ENCODE results near the gene IP6K1.
A peak's percentile ranks its signal among the peaks of the same experiment; 100 is the strongest.

Gene IP6K1

GRCh38 chr3:49793486-49794085, 7.2 kb upstream of the IP6K1 start:
- H3K36me3 ChIP-seq (ENCODE audit: low read depth), result no peaks in the 10 kb centered on the region
- H3K27me3 ChIP-seq (ENCODE audit: insufficient read depth, poor library complexity, severe bottlenecking), result no peaks in the 10 kb centered on the region
- no peaks in the 10 kb centered on the region for H3K4me1 ChIP-seq (ENCODE audit: insufficient read depth, poor library complexity, severe bottlenecking)
- no peak overlapping the region for H3K27ac ChIP-seq (ENCODE audit: poor library complexity, severe bottlenecking)
- ATAC-seq (ENCODE audit: low read depth) (no peak), DNase-seq (ENCODE audit: low spot score) (no peak)
- no peak overlapping the region for H3K4me3 ChIP-seq (ENCODE audit: severe bottlenecking)
- no peak for TF ChIP-seq CTCF (IDR thresholded peaks at IDR 0.05; ENCODE audit: poor library complexity, severe bottlenecking)
- H3K9me3 ChIP-seq (ENCODE audit: severe bottlenecking), result no peaks in the 10 kb centered on the region

DNA sequence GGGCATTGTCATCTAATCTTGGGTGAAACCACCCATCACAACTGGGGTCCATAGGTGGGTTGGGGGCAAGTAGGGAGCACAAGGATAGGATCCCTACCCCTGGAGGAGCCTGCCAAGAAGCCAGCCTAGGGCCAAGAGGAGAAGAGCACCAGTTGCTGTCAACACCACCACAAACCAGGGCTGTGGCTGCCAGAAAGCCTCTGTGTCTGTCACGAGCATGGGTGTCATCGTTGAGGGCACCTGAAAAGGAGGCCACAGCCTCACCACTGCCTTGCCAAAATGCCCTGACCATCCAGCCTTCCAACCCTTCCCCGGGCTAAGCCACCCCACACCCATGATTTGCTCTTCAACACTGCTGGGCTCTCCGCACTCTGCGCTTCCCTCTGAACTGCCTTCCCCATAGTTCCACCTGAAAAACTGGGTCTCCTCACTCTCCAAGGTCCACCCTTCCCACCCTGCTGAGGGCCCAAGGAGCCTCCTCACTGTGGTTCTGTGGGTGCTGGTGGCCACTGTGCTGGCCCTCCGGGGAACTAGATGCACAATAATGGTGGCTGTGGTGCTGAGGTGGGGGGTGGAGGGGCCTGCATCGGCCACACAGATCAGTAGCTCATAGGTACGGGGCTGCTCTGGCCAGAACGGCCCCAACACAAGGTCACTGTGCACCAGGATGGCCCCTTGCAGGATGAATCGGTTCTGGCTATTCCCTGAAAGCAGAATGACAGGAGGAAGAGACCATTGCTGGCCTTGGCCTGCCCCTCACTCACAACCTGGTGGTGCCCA, 6.2 kb upstream of the IP6K1 start:
- TF ChIP-seq CTCF (IDR thresholded peaks at IDR 0.05; ENCODE audit: poor library complexity, severe bottlenecking), result no peak
- DNase-seq (ENCODE audit: low spot score), result peak; percentile 14

DNA sequence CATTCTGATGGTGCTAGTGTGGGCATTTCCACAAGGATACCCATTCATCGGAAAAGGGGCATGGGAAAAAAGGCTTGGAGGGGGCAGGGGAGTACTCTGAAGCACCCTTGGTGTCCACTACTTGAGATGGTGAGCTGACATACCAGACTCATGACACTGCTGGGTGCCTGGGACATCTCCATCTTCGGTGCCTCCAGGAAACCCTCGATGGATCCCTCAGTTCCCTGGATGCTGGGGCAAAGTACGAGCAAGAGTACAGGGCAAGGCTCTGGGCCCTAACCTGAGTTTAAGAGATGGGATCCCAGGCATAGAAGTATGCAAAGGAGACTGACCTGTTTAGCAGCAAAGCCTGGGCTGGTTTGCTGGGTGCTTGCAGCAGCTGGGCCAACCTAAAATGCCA, 5.2 kb upstream of the IP6K1 start:
- H3K4me3 ChIP-seq (ENCODE audit: severe bottlenecking), result no peak overlapping the region
- ATAC-seq (ENCODE audit: low read depth), result 0 out of 3 replicates have a peak, but pooled peaks have one; percentile 14
- DNase-seq (ENCODE audit: low spot score), result peak; percentile 19
- no peak for TF ChIP-seq CTCF (IDR thresholded peaks at IDR 0.05; ENCODE audit: poor library complexity, severe bottlenecking)
- no peaks in the 10 kb centered on the region for H3K36me3 ChIP-seq (ENCODE audit: low read depth)
- H3K9me3 ChIP-seq (ENCODE audit: severe bottlenecking), result no peaks in the 10 kb centered on the region
- peaks cover 4% of the 10 kb centered on the region for H3K4me1 ChIP-seq (ENCODE audit: insufficient read depth, poor library complexity, severe bottlenecking)
- no peaks in the 10 kb centered on the region for H3K27me3 ChIP-seq (ENCODE audit: insufficient read depth, poor library complexity, severe bottlenecking)
- H3K27ac ChIP-seq (ENCODE audit: poor library complexity, severe bottlenecking), result no peak overlapping the region

More for the DNA sequence above, 6.2 kb upstream of the IP6K1 start:
- no peaks in the 10 kb centered on the region for H3K9me3 ChIP-seq (ENCODE audit: severe bottlenecking)
- H3K27ac ChIP-seq (ENCODE audit: poor library complexity, severe bottlenecking), result no peak overlapping the region
- no peak for ATAC-seq (ENCODE audit: low read depth)
- H3K4me3 ChIP-seq (ENCODE audit: severe bottlenecking), result no peak overlapping the region
- no peaks in the 10 kb centered on the region for H3K27me3 ChIP-seq (ENCODE audit: insufficient read depth, poor library complexity, severe bottlenecking)
- no peaks in the 10 kb centered on the region for H3K36me3 ChIP-seq (ENCODE audit: low read depth)
- H3K4me1 ChIP-seq (ENCODE audit: insufficient read depth, poor library complexity, severe bottlenecking), result no peaks in the 10 kb centered on the region

DNA sequence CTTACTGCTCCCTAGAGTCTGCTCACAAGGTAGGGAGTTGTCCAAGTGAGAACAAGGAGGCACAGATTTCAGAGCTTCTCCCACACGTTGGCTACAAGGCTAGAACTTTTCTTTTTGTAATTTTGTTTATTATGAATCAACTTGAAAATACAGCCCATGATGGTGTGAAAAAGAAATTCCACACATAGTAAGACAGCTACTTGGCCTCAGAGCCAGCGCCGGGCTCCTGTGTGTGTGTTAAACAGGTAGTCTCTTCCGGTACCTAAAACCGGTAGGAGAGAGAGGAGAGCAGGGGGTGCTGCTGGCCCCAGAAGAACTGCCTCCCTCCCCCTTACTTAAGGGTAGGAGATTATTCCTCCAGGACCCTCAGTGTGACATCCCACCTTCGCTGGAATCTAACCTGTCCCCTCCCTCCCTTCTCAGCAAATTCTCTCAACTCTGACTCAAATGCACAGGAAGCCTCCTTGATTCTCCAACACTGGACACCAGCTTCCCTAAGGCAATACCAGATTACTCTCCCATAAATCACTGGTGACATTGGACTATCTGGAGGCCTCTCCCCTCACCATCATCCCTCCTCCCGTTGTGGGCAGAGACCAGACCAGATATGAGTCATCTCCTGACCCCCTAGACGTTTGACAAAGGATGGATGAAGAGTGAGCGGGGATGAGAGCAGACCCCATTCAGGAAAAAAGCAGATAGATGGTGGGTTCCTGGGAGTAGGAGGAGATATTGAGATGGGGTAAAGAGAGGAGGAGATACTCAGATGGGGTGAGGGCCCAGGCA, 4.5 kb upstream of the IP6K1 start:
- H3K4me1 ChIP-seq (ENCODE audit: insufficient read depth, poor library complexity, severe bottlenecking), result peaks cover 4% of the 10 kb centered on the region
- no peaks in the 10 kb centered on the region for H3K36me3 ChIP-seq (ENCODE audit: low read depth)
- H3K9me3 ChIP-seq (ENCODE audit: severe bottlenecking), result no peaks in the 10 kb centered on the region
- no peak overlapping the region for H3K27ac ChIP-seq (ENCODE audit: poor library complexity, severe bottlenecking)
- no peak for DNase-seq (ENCODE audit: low spot score)
- H3K27me3 ChIP-seq (ENCODE audit: insufficient read depth, poor library complexity, severe bottlenecking), result no peaks in the 10 kb centered on the region
- no peak overlapping the region for H3K4me3 ChIP-seq (ENCODE audit: severe bottlenecking)
- no peak for TF ChIP-seq CTCF (IDR thresholded peaks at IDR 0.05; ENCODE audit: poor library complexity, severe bottlenecking)
- ATAC-seq (ENCODE audit: low read depth), result no peak

Measured in RWPE2 (cell line).